ENCODE results near the gene TMCC1. TPM values are rescaled to one million over a fixed set of nuclear protein-coding genes. Genes with fewer than 3 reads are reported as not detected.

The TMCC1 gene
- total and polyA plus RNA-seq, 2 experiments from 2014 or later, result 12.3 to 26.9 TPM

DNA sequence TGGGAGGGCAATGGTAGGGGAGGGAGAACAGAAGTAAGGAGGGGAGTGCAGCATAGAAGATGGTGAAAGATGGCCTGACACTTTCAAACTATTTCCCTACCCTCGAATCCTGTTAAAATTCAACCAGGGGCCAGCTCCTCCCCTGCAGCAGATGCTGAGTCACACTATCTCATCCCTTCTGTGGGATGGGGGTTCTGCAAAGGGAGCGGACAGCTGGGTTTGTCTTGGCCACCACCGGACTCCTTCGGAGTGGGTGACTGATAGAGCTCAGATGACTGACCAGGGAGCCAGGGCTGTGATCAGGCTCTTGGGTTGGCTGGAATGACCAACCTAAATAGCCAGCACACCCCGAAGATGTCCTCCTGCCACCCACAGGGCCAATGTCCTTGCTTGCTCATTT lies 33.6 kb upstream of the TMCC1 start:
- no peaks in the 10 kb centered on the region for H3K9me3 ChIP-seq (ENCODE audit: low read depth)
- H3K27ac ChIP-seq, result no peak overlapping the region
- no peaks in the 10 kb centered on the region for H3K27me3 ChIP-seq
- H3K36me3 ChIP-seq, result no peaks in the 10 kb centered on the region
- TF ChIP-seq, protein P1, sequence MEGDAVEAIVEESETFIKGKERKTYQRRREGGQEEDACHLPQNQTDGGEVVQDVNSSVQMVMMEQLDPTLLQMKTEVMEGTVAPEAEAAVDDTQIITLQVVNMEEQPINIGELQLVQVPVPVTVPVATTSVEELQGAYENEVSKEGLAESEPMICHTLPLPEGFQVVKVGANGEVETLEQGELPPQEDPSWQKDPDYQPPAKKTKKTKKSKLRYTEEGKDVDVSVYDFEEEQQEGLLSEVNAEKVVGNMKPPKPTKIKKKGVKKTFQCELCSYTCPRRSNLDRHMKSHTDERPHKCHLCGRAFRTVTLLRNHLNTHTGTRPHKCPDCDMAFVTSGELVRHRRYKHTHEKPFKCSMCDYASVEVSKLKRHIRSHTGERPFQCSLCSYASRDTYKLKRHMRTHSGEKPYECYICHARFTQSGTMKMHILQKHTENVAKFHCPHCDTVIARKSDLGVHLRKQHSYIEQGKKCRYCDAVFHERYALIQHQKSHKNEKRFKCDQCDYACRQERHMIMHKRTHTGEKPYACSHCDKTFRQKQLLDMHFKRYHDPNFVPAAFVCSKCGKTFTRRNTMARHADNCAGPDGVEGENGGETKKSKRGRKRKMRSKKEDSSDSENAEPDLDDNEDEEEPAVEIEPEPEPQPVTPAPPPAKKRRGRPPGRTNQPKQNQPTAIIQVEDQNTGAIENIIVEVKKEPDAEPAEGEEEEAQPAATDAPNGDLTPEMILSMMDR (IDR thresholded peaks at IDR 0.05; ENCODE audit: low read depth, low read length), result no peak
- peak in 1 of 2 donors; percentile 8 for DNase-seq (ENCODE audit: low read depth in 1 of 2, low spot score in 1 of 2)
- no peaks in the 10 kb centered on the region for H3K4me1 ChIP-seq (ENCODE audit: low read depth)
- no peak overlapping the region for H3K4me3 ChIP-seq

DNA sequence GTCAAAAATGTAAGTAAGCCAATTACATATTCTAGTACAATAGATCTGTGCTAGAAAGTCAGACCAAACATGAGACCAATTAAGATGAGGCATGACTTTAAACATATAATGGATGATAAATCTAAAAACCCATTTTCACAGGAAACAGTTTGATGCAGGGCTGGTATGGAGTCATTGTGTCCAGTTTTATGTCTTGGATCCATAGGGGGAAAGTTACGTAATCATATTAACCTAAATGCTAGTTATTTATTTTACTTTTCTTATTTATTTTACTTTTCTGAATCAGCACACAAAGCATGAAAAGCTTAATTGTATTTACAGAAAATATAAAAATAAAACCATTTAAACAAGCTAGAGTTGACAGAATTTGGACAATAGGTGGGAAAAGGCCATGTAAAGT lies 26.3 kb upstream of the TMCC1 start:
- Histone ChIP-seq H3K4me3 (no peak overlapping the region), H3K27me3 (no peaks in the 10 kb centered on the region), H3K27ac (no peak overlapping the region), H3K9me3 (ENCODE audit: low read depth) (no peaks in the 10 kb centered on the region), H3K4me1 (ENCODE audit: low read depth) (no peaks in the 10 kb centered on the region), H3K36me3 (no peaks in the 10 kb centered on the region)
- TF ChIP-seq, protein P1 (IDR thresholded peaks at IDR 0.05; ENCODE audit: low read depth, low read length), result no peak
- no peak for DNase-seq (ENCODE audit: low read depth in 1 of 2, low spot score in 1 of 2)

GRCh38 chr3:129919357-129919756 lies 25.8 kb upstream of the TMCC1 start:
- no peaks in the 10 kb centered on the region for H3K9me3 ChIP-seq (ENCODE audit: low read depth)

GRCh38 chr3:129918461-129918860 lies 24.9 kb upstream of the TMCC1 start:
- no peak overlapping the region for H3K4me3 ChIP-seq
- DNase-seq (ENCODE audit: low read depth in 1 of 2, low spot score in 1 of 2), result no peak
- H3K27me3 ChIP-seq, result no peaks in the 10 kb centered on the region
- H3K4me1 ChIP-seq (ENCODE audit: low read depth), result no peaks in the 10 kb centered on the region
- TF ChIP-seq, protein P1 (IDR thresholded peaks at IDR 0.05; ENCODE audit: low read depth, low read length), result no peak
- no peaks in the 10 kb centered on the region for H3K9me3 ChIP-seq (ENCODE audit: low read depth)
- H3K36me3 ChIP-seq, result no peaks in the 10 kb centered on the region
- no peak overlapping the region for H3K27ac ChIP-seq

More at GRCh38 chr3:129919357-129919756, 25.8 kb upstream of the TMCC1 start:
- no peak for DNase-seq (ENCODE audit: low read depth in 1 of 2, low spot score in 1 of 2)
- Histone ChIP-seq H3K27me3 (no peaks in the 10 kb centered on the region), H3K27ac (no peak overlapping the region), H3K4me1 (ENCODE audit: low read depth) (no peaks in the 10 kb centered on the region), H3K36me3 (no peaks in the 10 kb centered on the region), H3K4me3 (no peak overlapping the region)
- TF ChIP-seq, protein P1 (IDR thresholded peaks at IDR 0.05; ENCODE audit: low read depth, low read length), result no peak

- no peaks in the 10 kb centered on the region for H3K36me3 ChIP-seq
- DNase-seq (ENCODE audit: low read depth in 1 of 2, low spot score in 1 of 2), result no peak
- no peaks in the 10 kb centered on the region for H3K27me3 ChIP-seq
- TF ChIP-seq, protein P1 (IDR thresholded peaks at IDR 0.05; ENCODE audit: low read depth, low read length), result no peak
- H3K27ac ChIP-seq, result no peak overlapping the region
- H3K9me3 ChIP-seq (ENCODE audit: low read depth), result no peaks in the 10 kb centered on the region
- no peaks in the 10 kb centered on the region for H3K4me1 ChIP-seq (ENCODE audit: low read depth)
- H3K4me3 ChIP-seq, result no peak overlapping the region
These were observed 24.0 kb upstream of the TMCC1 start for GRCh38 chr3:129917423-129918007.
